Suprapubic skin (tissue), 3 donors: ENCODE data around the gene MAGEA2B.
"Not testable (repeated sequence)": the region's sequence is repeated elsewhere in the genome, so short reads cannot be mapped to it uniquely, and the experiment has no call there.

Experiments used
- CTCF ChIP-seq, 2 donors: fragments of 200-600 bp in 1 of 2; fragments of 450-650 bp in 1 of 2; sonication (generic) in 1 of 2; IDR thresholded peaks; one replicate each; pipeline ENCODE4 v1.5.1; 2016 to 2019; ENCODE audit warnings: antibody characterized with exemption in 2 of 2, mild to moderate bottlenecking in 1 of 2, moderate library complexity in 1 of 2
- EP300 ChIP-seq: sonication (generic); formaldehyde crosslinking; IDR thresholded peaks from one replicate; pipeline ENCODE4 v1.6.1; 2017; ENCODE audit warnings: antibody characterized with exemption
- POLR2A ChIP-seq, 2 donors: fragments of 450-650 bp; IDR thresholded peaks; one replicate each; pipeline ENCODE4 v1.6.1; 2017; ENCODE audit warnings: antibody characterized with exemption in 2 of 2, mild to moderate bottlenecking in 2 of 2, moderate library complexity in 2 of 2

GRCh38 chrX:152697952-152698931 is 16.2 kb upstream of the MAGEA2B start, which contains the start of gene MAGEA3:
- TF ChIP-seq CTCF (IDR thresholded peaks at IDR 0.05); POLR2A (IDR thresholded peaks at IDR 0.05); EP300: not testable (repeated sequence)
